ENCODE data around the gene CABP7. TPM values are rescaled to one million over a fixed set of nuclear protein-coding genes. Genes with fewer than 3 reads are reported as not detected.

CABP7 gene
- total and polyA plus RNA-seq, 2 experiments from 2014 or later, result 0.06 to 0.24 TPM

- Histone ChIP-seq H3F3A (replicated peaks; ENCODE audit: low read depth) (0 out of 2 replicates have a peak, but pooled peaks cover 3% of the 10 kb centered on the region), H3K79me2 (replicated peaks; ENCODE audit: insufficient read depth) (no peaks in the 10 kb centered on the region)
- no peak for DNase-seq (ENCODE audit: low spot score)
These were observed 2.0 kb upstream of the CABP7 start for GRCh38 chr22:29717789-29718188.

GRCh38 chr22:29718949-29719898 lies 579 bp upstream of the CABP7 start:
- H3K27me3 Mint-ChIP-seq (ENCODE audit: insufficient read depth, low read depth, poor library complexity), result peaks cover 48% of the 10 kb centered on the region
- no peak for TF ChIP-seq ETS1 (IDR thresholded peaks at IDR 0.05)
- TF ChIP-seq EZH2 (IDR thresholded peaks at IDR 0.05; ENCODE audit: low read depth, unreplicated experiment), result peak; percentile 74
- no peak for TF ChIP-seq ZNF114 (CRISPR knock-in tag; IDR thresholded peaks at IDR 0.05)
- TF ChIP-seq CREB1 (CRISPR knock-in tag; IDR thresholded peaks at IDR 0.05; ENCODE audit: low read depth), result no peak
- TF ChIP-seq STAT1 (IDR thresholded peaks at IDR 0.05; ENCODE audit: unreplicated experiment), result no peak
- Histone ChIP-seq H3F3A (replicated peaks; ENCODE audit: low read depth) (0 out of 2 replicates have a peak, but pooled peaks cover 3% of the 10 kb centered on the region), H3K36me3 (ENCODE audit: insufficient read depth) (no peaks in the 10 kb centered on the region), H3K9me2 (ENCODE audit: insufficient read depth) (no peaks in the 10 kb centered on the region), H4K20me1 (replicated peaks; ENCODE audit: insufficient read depth) (no peaks in the 10 kb centered on the region), H3K27ac (ENCODE audit: low read depth) (no peak overlapping the region), H3K79me2 (replicated peaks; ENCODE audit: insufficient read depth) (no peaks in the 10 kb centered on the region), H3K4me2 (peak overlapping the region; percentile 77), H3K4me3 (peak overlapping the region; percentile 56), H3K27me3 (ENCODE audit: insufficient read depth) (peaks cover 54% of the 10 kb centered on the region), H3K4me1 (ENCODE audit: insufficient read depth) (no peaks in the 10 kb centered on the region; the same call in 1 of the 2 replicates), H2AFZ (no peak overlapping the region)
- DNase-seq (ENCODE audit: low spot score) (no peak), ATAC-seq (no peak)
- no peaks in the 10 kb centered on the region for H3K36me3 Mint-ChIP-seq (ENCODE audit: low read depth)
- H3K9me3 Mint-ChIP-seq, result no peaks in the 10 kb centered on the region
- H3K4me3 Mint-ChIP-seq, result peak overlapping the region; percentile 56; the same call in 2 of the 3 replicates
- peaks cover 13% of the 10 kb centered on the region; the same call in 2 of the 3 replicates for H3K4me1 Mint-ChIP-seq
- no peak overlapping the region for H3K27ac Mint-ChIP-seq

More at GRCh38 chr22:29717789-29718188, 2.0 kb upstream of the CABP7 start:
- Histone ChIP-seq H2AFZ (no peak overlapping the region), H3K36me3 (ENCODE audit: insufficient read depth) (no peaks in the 10 kb centered on the region), H3K9me2 (ENCODE audit: insufficient read depth) (no peaks in the 10 kb centered on the region), H4K20me1 (replicated peaks; ENCODE audit: insufficient read depth) (no peaks in the 10 kb centered on the region), H3K4me2 (no peak overlapping the region), H3K27ac (ENCODE audit: low read depth) (no peak overlapping the region), H3K4me3 (no peak overlapping the region), H3K27me3 (ENCODE audit: insufficient read depth) (peaks cover 54% of the 10 kb centered on the region), H3K4me1 (ENCODE audit: insufficient read depth) (no peaks in the 10 kb centered on the region; the same call in 1 of the 2 replicates)
- H3K27ac Mint-ChIP-seq, result no peak overlapping the region
- peaks cover 43% of the 10 kb centered on the region for H3K27me3 Mint-ChIP-seq (ENCODE audit: insufficient read depth, low read depth, poor library complexity)
- H3K4me3 Mint-ChIP-seq, result no peak overlapping the region
- no peaks in the 10 kb centered on the region for H3K36me3 Mint-ChIP-seq (ENCODE audit: low read depth)
- no peaks in the 10 kb centered on the region for H3K9me3 Mint-ChIP-seq
- peaks cover 13% of the 10 kb centered on the region; the same call in 2 of the 3 replicates for H3K4me1 Mint-ChIP-seq
- TF ChIP-seq CREB1 (CRISPR knock-in tag; IDR thresholded peaks at IDR 0.05; ENCODE audit: low read depth) (no peak), STAT1 (IDR thresholded peaks at IDR 0.05; ENCODE audit: unreplicated experiment) (no peak), EZH2phosphoT487 (IDR thresholded peaks at IDR 0.05; ENCODE audit: unreplicated experiment) (no peak), EZH2 (IDR thresholded peaks at IDR 0.05; ENCODE audit: low read depth, unreplicated experiment) (no peak), JUNB (IDR thresholded peaks at IDR 0.05; ENCODE audit: unreplicated experiment) (no peak), ZNF114 (CRISPR knock-in tag; IDR thresholded peaks at IDR 0.05) (no peak), ZNF331 (CRISPR knock-in tag; IDR thresholded peaks at IDR 0.05; ENCODE audit: low read depth) (no peak)
- ATAC-seq, result no peak
